Loucy (cell line): ENCODE measurements around the gene AAR2.

Experiments used
- H2AFZ ChIP-seq: fragments of 200-600 bp; sonication (generic); 2 replicates; pipeline ENCODE4 v1.6.0; 2016; ENCODE audit warnings: antibody characterized with exemption, mild to moderate bottlenecking, low read length, moderate library complexity
- H3F3A ChIP-seq: fragments of 200-600 bp; 2 replicates; pipeline ENCODE4 v1.6.0; 2016; ENCODE audit warnings: antibody characterized with exemption, low read depth, mild to moderate bottlenecking
- H3K27me3 ChIP-seq: fragments of 200-600 bp; sonication (generic); 2 replicates; pipeline ENCODE4 v1.6.1; 2014; ENCODE audit warnings: low read length, mild to moderate bottlenecking; ENCODE audit not compliant: insufficient read depth, poor library complexity, severe bottlenecking
- H3K36me3 ChIP-seq: fragments of 200-600 bp; sonication (generic); 2 replicates; pipeline ENCODE4 v1.6.1; 2016; ENCODE audit warnings: low read length; ENCODE audit not compliant: insufficient read depth
- H3K4me1 ChIP-seq: fragments of 200-600 bp; sonication (generic); 2 replicates; pipeline ENCODE4 v1.5.1; 2014; ENCODE audit warnings: low read length, mild to moderate bottlenecking; ENCODE audit not compliant: insufficient read depth, poor library complexity, severe bottlenecking
- H3K4me2 ChIP-seq: fragments of 200-600 bp; sonication (generic); 2 replicates; pipeline ENCODE4 v1.6.0; 2014; ENCODE audit warnings: antibody characterized with exemption, low read length, low read depth, mild to moderate bottlenecking; ENCODE audit not compliant: poor library complexity, severe bottlenecking
- H3K4me3 ChIP-seq: fragments of 200-600 bp; sonication (generic); 2 replicates; pipeline ENCODE4 v1.5.1; 2014; ENCODE audit warnings: low read length, mild to moderate bottlenecking, mixed read lengths; ENCODE audit not compliant: poor library complexity, severe bottlenecking
- H3K79me2 ChIP-seq: fragments of 200-600 bp; sonication (generic); 2 replicates; pipeline ENCODE4 v1.6.1; 2014; ENCODE audit warnings: low read length; ENCODE audit not compliant: insufficient read depth
- H3K9ac ChIP-seq: fragments of 200-600 bp; sonication (generic); 2 replicates; pipeline ENCODE4 v1.6.0; 2014; ENCODE audit warnings: mild to moderate bottlenecking, low read depth, low read length, moderate library complexity; ENCODE audit not compliant: poor library complexity, severe bottlenecking
- H3K9me2 ChIP-seq: fragments of 200-600 bp; sonication (generic); replicated peaks from 2 replicates; pipeline ENCODE4 v1.6.1; 2016; ENCODE audit warnings: low read depth, low read length, mixed read lengths
- H3K9me3 ChIP-seq: fragments of 200-600 bp; sonication (generic); 2 replicates; pipeline ENCODE4 v1.6.1; 2014; ENCODE audit warnings: mild to moderate bottlenecking, antibody characterized with exemption, low read length, low read depth; ENCODE audit not compliant: insufficient read depth
- H4K20me1 ChIP-seq: fragments of 200-600 bp; sonication (generic); 2 replicates; pipeline ENCODE4 v1.6.0; 2014; ENCODE audit warnings: antibody characterized with exemption, low read length, mild to moderate bottlenecking; ENCODE audit not compliant: insufficient read depth, poor library complexity, severe bottlenecking
- EZH2phosphoT487 ChIP-seq: fragments of 200-600 bp; IDR thresholded peaks from 2 replicates; pipeline ENCODE4 v1.6.1; 2018; ENCODE audit warnings: antibody characterized with exemption, mild to moderate bottlenecking, moderate library complexity, borderline replicate concordance
- TF ChIP-seq, protein P1 (sequence below): fragments of 200-600 bp; sonication (generic); conservative IDR thresholded peaks from 2 replicates; pipeline ENCODE4 v1.5.1; 2014; ENCODE audit warnings: mild to moderate bottlenecking, antibody characterized with exemption, low read length

AAR2 gene

DNA sequence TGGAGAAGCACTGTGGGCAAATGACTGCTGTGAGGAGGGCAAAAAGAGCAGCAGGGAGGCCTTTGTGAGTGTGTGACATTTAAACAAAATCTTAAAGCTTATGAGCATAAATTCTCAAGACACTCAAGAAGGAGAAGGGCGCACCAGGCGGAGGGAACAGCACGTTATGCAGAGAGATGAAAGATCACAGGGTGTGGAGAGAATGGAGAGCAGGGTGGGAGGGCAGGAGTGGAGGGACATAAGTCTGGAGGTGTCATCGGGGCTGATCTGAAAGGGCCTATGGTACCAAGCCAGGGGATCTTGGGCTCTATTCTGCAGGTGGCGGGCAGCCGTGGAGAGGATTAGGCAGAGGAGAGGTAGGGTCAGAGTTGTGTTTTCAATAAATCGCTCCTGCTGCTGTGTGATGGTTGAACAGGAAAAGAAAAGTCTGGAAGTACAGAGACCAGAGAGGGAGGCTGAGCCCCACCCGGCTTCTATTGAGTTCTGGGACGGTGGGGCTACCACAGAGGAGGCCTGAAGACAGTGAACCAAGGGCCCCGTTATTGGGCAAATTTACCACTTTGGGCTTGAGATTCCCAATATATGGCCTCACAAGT, 45.6 kb downstream of the AAR2 start:
- H3K9me3 ChIP-seq, result no peaks in the 10 kb centered on the region
- no peaks in the 10 kb centered on the region for H3K36me3 ChIP-seq
- H3K27me3 ChIP-seq, result no peaks in the 10 kb centered on the region
- H3F3A ChIP-seq, result no peaks in the 10 kb centered on the region
- no peak overlapping the region for H3K4me2 ChIP-seq
- H3K79me2 ChIP-seq, result no peaks in the 10 kb centered on the region
- no peaks in the 10 kb centered on the region for H3K9me2 ChIP-seq
- H3K4me1 ChIP-seq, result no peaks in the 10 kb centered on the region
- TF ChIP-seq, protein P1, sequence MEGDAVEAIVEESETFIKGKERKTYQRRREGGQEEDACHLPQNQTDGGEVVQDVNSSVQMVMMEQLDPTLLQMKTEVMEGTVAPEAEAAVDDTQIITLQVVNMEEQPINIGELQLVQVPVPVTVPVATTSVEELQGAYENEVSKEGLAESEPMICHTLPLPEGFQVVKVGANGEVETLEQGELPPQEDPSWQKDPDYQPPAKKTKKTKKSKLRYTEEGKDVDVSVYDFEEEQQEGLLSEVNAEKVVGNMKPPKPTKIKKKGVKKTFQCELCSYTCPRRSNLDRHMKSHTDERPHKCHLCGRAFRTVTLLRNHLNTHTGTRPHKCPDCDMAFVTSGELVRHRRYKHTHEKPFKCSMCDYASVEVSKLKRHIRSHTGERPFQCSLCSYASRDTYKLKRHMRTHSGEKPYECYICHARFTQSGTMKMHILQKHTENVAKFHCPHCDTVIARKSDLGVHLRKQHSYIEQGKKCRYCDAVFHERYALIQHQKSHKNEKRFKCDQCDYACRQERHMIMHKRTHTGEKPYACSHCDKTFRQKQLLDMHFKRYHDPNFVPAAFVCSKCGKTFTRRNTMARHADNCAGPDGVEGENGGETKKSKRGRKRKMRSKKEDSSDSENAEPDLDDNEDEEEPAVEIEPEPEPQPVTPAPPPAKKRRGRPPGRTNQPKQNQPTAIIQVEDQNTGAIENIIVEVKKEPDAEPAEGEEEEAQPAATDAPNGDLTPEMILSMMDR, result no peak
- TF ChIP-seq EZH2phosphoT487, result no peak
- H3K4me3 ChIP-seq, result no peak overlapping the region
- no peak overlapping the region for H3K9ac ChIP-seq
- no peak overlapping the region for H2AFZ ChIP-seq
- H4K20me1 ChIP-seq, result no peaks in the 10 kb centered on the region

DNA sequence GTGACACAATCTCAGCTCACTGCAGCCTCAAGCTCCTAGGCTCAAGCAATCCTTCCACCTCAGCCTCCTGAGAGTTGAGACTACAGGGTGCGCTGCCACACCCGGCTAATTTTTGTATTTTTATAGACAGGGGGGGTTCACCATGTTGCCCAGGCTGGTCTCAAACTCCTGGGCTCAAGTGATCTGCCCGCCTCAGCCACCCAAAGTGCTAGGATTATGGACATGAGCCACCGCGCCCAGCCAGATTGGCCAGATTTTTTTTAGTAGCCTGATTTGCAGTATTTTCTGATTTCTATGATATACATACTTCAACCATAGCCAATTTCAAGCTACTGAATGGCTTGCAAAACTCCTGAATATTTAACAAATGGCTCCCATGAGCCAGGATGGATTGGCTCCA, 48.5 kb downstream of the AAR2 start:
- Histone ChIP-seq H2AFZ (no peak overlapping the region), H3K4me2 (no peak overlapping the region), H3K79me2 (no peaks in the 10 kb centered on the region), H3K4me3 (no peak overlapping the region), H3F3A (no peaks in the 10 kb centered on the region), H3K9me2 (no peaks in the 10 kb centered on the region), H3K4me1 (no peaks in the 10 kb centered on the region), H4K20me1 (no peaks in the 10 kb centered on the region), H3K9ac (no peak overlapping the region), H3K9me3 (no peaks in the 10 kb centered on the region), H3K27me3 (no peaks in the 10 kb centered on the region), H3K36me3 (no peaks in the 10 kb centered on the region)
- TF ChIP-seq EZH2phosphoT487, result no peak
- TF ChIP-seq, protein P1, result no peak

DNA sequence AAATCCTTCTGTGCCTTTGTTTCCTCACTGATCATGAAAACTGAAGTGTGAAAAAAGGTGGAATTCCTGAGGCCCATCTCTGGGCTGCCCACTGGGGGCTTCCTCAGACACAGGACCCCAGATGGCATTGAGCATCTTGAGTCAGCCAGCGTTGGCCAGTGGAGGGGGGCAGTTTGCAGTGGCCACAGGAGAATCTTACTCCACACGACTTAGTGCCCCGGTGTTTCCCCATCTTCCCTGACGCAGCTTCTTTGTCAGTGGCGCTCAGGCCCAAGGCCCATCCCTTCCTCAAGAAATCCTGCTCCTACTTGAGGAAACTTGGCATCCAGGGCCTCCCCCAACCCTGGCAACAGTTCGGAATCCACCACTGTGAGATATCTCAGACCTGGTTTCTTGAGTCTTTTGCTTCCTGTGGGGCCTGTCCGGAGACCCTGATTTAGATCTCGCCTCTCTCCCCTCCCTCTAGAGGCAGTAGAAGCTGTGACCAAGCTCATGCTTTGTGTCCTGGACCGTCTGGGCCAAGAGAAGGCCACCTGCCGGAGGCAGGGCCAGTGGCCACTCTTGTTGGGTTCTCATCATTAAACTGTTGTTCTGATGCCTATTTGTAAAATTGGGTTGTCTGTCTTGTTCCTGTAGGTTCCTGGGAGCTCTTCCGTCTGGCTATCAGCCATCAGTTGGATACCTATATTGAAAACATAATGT, 49.6 kb downstream of the AAR2 start:
- no peak overlapping the region for H2AFZ ChIP-seq
- H3K4me3 ChIP-seq, result no peak overlapping the region
- H3K79me2 ChIP-seq, result no peaks in the 10 kb centered on the region
- no peaks in the 10 kb centered on the region for H3K9me2 ChIP-seq
- no peak overlapping the region for H3K9ac ChIP-seq
- H3K27me3 ChIP-seq, result no peaks in the 10 kb centered on the region
- no peaks in the 10 kb centered on the region for H3K9me3 ChIP-seq
- no peak for TF ChIP-seq EZH2phosphoT487
- TF ChIP-seq, protein P1, result no peak
- no peaks in the 10 kb centered on the region for H4K20me1 ChIP-seq
- no peak overlapping the region for H3K4me2 ChIP-seq
- no peaks in the 10 kb centered on the region for H3K36me3 ChIP-seq
- no peaks in the 10 kb centered on the region for H3F3A ChIP-seq
- H3K4me1 ChIP-seq, result no peaks in the 10 kb centered on the region
